ENCODE results near the gene ZNF512B.
A peak's percentile ranks its signal among the peaks of the same experiment; 100 is the strongest.
"Not testable (repeated sequence)": the region's sequence is repeated elsewhere in the genome, so short reads cannot be mapped to it uniquely, and the experiment has no call there.

ZNF512B gene

GRCh38 chr20:63977739-63978276 lies 8.1 kb upstream of the ZNF512B start:
- DNase-seq (ENCODE audit: low read depth): peak; percentile 39

- DNase-seq (ENCODE audit: low read depth): no peak
These were observed 7.4 kb upstream of the ZNF512B start for GRCh38 chr20:63976980-63977738.

GRCh38 chr20:63976511-63976910 lies 6.8 kb upstream of the ZNF512B start:
- DNase-seq (ENCODE audit: low read depth): not testable (repeated sequence)

DNA sequence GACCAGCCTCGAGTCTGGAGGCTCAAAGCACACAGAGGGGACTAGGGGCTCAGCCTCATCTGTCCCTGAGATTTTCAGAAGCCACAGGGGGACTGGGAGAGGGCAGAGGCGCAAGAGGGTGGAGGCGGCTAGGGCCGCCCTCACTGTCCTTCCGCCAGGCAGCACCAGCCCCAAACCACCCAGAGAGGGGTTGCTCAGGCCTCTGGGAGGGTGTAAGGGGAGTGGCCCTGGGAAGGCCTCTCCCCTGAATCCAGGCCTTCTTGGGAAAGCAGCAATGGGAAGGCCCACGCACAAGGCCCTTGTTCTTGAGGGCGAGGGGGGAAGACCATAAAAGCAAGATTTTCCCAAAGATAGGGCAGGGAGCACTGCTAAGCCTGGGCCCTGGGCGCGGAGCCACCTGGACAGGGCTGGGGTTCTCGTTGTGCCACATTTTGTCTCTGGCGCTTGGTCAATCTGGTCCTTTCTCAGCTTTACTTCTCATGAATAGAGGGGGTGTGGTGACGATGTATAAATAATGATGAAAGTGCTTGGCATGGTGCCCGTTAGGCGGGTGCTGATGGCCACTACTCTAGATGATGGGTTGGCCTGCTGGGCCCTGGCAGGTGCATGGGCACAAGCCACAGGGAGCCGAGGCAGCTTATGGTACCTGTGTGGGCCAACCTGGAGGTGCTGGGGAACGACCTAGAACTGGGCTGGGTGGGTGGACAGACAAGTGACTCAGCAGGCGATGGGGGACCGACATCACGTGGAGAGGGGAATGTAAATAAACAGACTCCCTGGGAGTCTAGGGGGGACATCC lies 4.9 kb upstream of the ZNF512B start:
- no peak for DNase-seq (ENCODE audit: low read depth)

DNA sequence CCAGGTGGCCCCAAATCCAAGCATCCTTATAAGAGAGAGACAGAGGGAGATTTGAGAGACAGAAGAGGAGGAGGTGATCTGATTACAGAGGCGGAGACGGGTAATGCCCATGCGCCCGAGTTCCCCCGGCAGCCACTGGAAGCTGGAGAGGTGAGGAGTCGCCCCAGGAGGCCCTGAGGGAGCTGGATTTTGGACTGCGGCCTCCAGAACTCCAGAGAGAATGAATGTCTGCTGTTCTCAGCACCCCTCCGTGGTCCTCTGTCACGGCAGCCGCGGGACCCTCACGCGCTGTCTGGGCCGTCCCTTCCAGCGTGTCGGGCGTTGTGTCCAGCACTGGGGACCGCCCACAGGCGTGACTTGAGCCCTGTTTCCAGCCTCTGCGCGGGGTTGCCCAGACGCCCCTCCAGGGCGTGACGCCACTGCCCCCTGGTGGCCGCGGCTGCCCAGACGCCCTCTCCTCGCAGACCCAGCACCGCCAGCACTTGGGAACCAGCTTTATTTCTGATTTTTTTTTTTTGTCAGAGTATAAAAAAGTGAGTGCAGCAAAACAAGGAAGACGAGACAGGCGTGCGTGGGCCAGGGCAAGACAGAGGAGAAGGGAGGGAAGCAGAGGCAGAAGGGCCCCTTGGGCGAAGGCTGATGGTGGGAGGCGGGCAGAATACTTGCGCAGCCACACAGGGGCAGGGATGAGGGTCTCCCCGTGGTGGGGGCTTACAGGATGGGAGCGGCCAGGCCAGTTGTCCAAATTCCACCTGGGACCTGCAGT lies 4.1 kb upstream of the ZNF512B start:
- DNase-seq (ENCODE audit: low read depth): peak; percentile 59

- DNase-seq (ENCODE audit: low read depth): no peak
These were observed 3.4 kb upstream of the ZNF512B start for GRCh38 chr20:63973160-63973479.

DNA sequence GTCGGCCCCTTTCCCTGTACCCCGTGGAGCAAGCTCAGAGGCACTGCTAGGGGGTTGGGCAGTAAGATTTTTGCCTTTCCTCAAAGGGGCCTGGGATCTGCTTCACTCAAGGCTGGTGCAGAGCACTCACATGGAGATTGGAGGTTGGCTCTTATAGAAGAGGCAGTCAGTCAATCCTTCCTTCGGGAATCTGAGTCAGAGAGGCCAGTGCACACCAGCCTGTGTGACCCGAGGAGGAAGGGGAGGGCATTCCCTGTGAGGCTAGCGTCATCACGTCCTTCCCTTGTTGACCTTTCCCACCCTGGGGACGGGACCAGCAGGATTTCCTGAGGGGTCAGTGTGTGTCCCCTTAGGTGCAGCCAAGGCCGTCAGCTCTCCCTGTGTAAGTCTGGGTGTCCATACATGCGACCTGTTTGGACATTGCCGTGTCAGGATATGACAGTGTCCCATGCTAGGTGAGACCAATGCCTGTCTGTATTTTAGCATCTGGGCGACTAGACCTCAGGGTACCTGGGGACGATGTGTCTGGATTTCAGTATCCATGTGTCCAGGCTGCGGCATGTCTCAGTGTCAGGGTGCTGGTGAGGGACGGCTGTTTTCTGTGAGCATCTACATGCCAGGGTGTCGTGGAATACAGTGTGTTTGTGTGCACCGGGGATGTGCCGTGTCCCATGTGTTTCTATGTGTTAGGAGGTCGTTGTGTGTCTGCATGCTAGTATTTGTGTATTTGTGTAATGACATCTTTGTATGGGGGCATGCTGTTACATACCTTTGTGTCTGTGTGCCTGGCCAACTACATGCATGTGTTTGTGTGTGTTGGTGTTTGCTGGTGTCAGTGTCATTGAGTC lies 2.8 kb upstream of the ZNF512B start:
- DNase-seq (ENCODE audit: low read depth): no peak

DNA sequence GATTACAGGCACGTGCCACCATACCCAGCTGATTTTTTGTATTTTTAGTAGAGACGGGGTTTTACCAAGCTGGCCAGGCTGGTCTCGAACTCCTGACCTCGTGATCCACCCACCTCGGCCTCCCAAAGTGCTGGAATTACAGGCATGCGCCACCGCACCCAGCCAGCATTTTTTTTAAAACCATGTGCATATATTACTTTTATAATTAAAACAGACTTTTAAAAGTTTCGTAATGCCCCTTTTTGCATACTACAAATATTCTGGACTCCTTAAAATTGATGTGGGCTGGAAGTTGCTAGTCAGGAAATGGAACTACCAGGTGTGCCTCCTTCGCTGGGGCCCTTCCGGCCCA lies 2.2 kb upstream of the ZNF512B start:
- not testable (repeated sequence) for DNase-seq (ENCODE audit: low read depth)

GRCh38 chr20:63970714-63971431 lies 1.1 kb upstream of the ZNF512B start:
- DNase-seq (ENCODE audit: low read depth): no peak

DNA sequence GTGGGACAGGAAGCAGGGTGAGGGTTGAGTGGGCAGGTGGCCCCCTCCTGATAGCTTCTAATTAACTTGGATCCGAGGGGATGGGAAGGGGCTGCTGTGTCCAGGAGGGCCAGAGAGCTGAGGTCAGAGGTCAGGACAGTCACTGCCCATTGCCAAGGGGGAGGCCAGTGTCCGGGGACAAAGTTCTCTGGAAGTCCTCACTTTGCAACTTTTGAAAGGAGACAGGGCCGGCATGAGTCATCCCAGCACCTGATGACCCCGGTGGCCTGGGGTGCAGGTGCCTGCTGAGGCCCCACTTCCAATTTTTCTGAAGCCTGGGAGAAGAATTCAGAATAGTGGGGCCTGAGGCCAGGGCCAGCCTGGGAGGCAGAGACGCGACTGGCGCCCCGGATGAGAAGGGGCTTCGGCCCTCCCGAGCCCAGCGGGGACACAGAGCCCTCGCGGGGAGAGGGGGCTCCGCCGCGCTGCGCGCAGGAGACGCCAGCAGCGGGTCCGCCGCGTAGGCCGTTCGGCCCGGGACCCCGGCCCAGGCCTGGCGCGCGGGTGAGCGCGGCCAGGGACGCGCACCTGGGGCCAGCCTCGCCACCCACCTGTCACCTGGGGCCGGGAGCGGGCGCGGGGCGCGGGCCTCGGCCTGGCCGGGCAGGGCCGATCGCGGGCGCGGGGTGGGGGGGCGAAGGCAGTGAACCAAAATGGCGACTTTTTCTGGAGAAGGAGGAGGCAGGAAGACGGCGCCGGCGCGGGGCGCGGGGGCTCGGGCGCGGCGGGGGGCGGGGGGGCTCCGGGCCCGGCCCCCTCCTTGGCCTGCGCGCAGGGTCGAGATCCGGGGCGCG lies 586 bp downstream of the ZNF512B start:
- DNase-seq (ENCODE audit: low read depth): no peak

GRCh38 chr20:63968136-63968927 lies 1.4 kb downstream of the ZNF512B start:
- no peak for DNase-seq (ENCODE audit: low read depth)

DNA sequence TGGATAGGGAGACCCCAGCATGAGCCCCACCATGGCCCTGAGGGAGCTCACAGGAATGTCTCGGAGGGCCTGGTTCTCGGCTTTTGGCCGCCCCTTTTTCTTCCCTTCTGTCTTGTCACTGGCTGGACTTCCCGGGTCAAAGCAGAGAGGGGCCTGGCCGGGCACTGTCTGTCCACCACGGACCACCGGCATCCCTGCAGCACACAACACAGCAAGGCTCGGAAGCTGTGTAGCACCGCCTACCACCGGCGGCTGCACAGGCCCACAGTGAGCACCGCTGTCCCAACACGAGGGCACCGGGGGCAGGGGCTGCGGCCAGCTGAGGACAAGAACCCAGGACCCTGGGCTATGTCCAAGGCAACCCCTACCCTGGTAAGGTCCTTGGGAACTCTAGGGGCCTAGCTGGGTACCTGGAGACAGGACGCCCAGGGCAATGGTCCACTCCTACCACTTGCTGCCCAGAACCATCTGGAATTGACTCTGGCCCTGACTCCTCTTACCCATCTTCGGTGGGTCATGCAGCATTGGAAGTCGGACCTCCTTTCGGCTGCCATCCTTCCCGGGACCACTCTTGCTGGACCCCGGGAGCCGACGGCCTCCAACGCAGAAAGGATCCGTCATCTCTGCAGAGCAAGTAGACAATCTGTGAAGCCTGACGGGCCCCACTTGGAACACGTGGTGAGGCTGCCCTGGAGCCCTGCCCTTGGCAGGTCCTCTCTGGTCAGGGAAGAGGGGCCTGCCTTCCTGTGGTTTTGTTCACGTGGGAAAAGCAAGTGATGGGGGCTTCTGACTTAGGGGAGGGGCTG lies 2.2 kb downstream of the ZNF512B start:
- DNase-seq (ENCODE audit: low read depth): no peak

- no peak for DNase-seq (ENCODE audit: low read depth)
These were observed 2.8 kb downstream of the ZNF512B start for GRCh38 chr20:63966944-63967322.

- no peak for DNase-seq (ENCODE audit: low read depth)
These were observed 3.4 kb downstream of the ZNF512B start for GRCh38 chr20:63966172-63966943.

DNA sequence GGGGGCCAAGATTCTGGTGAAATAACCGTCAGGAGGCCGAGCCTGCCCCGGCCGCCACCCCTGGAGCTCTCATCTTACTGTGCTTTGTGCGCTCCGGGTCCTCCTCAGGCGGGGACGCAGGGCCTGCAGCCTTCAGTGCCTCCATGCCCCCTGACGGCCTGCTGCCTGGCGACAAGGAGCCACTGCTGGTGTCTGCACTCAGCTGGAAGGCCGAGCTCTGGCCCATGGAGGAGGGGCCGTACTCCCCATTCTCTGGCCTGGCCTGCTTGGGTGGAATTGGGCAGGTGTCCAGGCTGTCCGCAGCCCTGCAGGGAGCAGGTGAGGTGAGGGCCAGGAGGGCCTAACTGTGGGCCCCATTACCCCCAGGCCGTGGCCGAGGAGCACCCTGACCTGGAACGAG lies 5.3 kb downstream of the ZNF512B start:
- no peak for DNase-seq (ENCODE audit: low read depth)

DNA sequence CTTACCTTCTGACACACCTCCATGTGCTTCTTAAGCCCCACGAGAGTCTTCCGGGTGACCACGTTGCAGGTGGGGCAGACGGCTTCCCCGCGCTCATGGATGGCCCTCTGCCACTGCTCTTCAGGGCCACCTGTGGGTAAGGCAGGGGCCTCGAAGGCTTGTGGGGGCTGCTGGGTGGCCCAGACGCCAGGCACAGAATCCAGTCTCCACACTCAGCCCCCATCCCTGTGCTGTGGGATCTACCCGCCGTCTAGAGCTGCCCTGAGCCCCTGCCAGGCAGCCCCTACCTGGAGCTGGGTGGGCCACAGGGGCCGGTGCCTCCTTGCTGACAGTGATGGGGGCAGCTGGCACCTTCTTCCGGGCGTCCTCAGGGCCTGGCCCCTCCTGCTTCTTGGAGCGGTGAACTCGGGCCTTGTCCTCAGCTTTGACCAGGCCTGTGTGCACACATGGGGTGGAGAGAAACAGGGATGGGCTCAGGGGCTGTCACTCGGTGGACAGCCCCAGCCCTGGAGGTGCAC lies 5.9 kb downstream of the ZNF512B start:
- no peak for DNase-seq (ENCODE audit: low read depth)

DNA sequence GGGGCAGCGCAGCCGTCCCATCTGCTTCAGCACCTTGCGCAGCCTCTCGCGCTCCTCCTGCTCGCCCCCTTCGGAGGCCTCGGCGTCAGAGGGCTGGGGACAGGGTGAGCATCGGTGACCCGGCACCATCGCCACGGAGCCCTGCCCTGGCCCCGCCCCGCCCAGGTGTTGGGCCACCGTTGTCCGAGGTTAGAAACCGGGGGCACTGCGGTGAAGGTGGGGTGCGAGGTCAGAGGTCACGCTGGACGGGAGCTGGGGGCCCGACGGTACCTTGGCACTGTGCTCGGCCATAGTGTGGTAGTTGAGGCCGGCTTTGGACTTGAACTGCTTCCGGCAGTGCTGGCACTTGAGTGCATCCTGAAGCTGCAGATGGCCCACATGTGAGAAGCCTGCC lies 6.4 kb downstream of the ZNF512B start:
- DNase-seq (ENCODE audit: low read depth): no peak

All from stimulated activated CD8-positive, alpha-beta memory T cell treated with anti-CD3 and anti-CD28 coated beads, Interleukin-12 subunit alpha, Interleukin-12 subunit beta, amount 100 ng/mL, for 1 hour (primary cell).